Keratinocyte (primary cell): ENCODE data around the gene TRAPPC11. TPM values are rescaled to one million over a fixed set of nuclear protein-coding genes. Genes with fewer than 3 reads are reported as not detected.

Source experiments
- DNase-seq: peaks from one replicate; pipeline ENCODE4 v3.0.0-alpha.2; 2011; ENCODE audit warnings: low read depth, missing footprints, low spot score
- FAIRE-seq: peaks from 2 replicates; lab custom pipeline; 2011; peaks lifted over from hg19 to GRCh38; lab: Jason Lieb, UNC
- H2AFZ ChIP-seq: 2 replicates; pipeline ENCODE4 v1.6.0; 2012; ENCODE audit warnings: low read length, control low read depth, inconsistent platforms; ENCODE audit not compliant: control insufficient read depth
- H3K27ac ChIP-seq: 2 replicates; pipeline ENCODE4 v1.5.1; 2011; ENCODE audit warnings: low read length; ENCODE audit not compliant: control insufficient read depth, insufficient read depth
- H3K27me3 ChIP-seq: 3 replicates; pipeline ENCODE4 v1.6.0; 2011; ENCODE audit warnings: low read length; ENCODE audit not compliant: control insufficient read depth, insufficient read depth; ENCODE audit errors: extremely low read depth
- H3K36me3 ChIP-seq, 2 experiments: 2 replicates in 1 of 2; 3 replicates in 1 of 2; pipeline ENCODE4 v1.5.1; 2011; ENCODE audit warnings: low read length in 2 of 2, mild to moderate bottlenecking in 1 of 2; ENCODE audit not compliant: control insufficient read depth in 2 of 2, insufficient read depth in 2 of 2; ENCODE audit errors: extremely low read depth in 1 of 2
- H3K4me1 ChIP-seq: 3 replicates; pipeline ENCODE4 v1.5.1; 2011; ENCODE audit warnings: low read length; ENCODE audit not compliant: control insufficient read depth, insufficient read depth; ENCODE audit errors: extremely low read depth
- H3K4me2 ChIP-seq: 3 replicates; pipeline ENCODE4 v1.6.0; 2011; ENCODE audit warnings: low read depth, low read length; ENCODE audit not compliant: control insufficient read depth, insufficient read depth; ENCODE audit errors: extremely low read depth
- H3K4me3 ChIP-seq, 3 experiments: fragments of 200-600 bp in 1 of 3; sonication (generic) in 1 of 3; 2 replicates in 2 of 3; 3 replicates in 1 of 3; pipeline ENCODE4 v1.5.1; 2011 to 2016; ENCODE audit warnings: low read length in 3 of 3, mild to moderate bottlenecking in 3 of 3, control low read depth in 2 of 3, inconsistent platforms in 1 of 3, low read depth in 1 of 3, mixed read lengths in 1 of 3, mixed run types in 1 of 3, moderate library complexity in 1 of 3; ENCODE audit not compliant: control insufficient read depth in 2 of 3, insufficient read depth in 2 of 3; ENCODE audit errors: extremely low read depth in 1 of 3
- H3K79me2 ChIP-seq: 2 replicates; pipeline ENCODE4 v1.6.0; 2012; ENCODE audit warnings: low read length; ENCODE audit not compliant: control insufficient read depth, insufficient read depth
- H3K9ac ChIP-seq: 3 replicates; pipeline ENCODE4 v1.6.0; 2011; ENCODE audit warnings: low read length; ENCODE audit not compliant: control insufficient read depth, insufficient read depth; ENCODE audit errors: extremely low read depth
- H3K9me1 ChIP-seq: 3 replicates; pipeline ENCODE4 v1.6.0; 2011; ENCODE audit warnings: low read length; ENCODE audit not compliant: control insufficient read depth, insufficient read depth; ENCODE audit errors: extremely low read depth
- H3K9me3 ChIP-seq: 2 replicates; pipeline ENCODE4 v1.5.1; 2012; ENCODE audit warnings: low read depth, low read length; ENCODE audit not compliant: control insufficient read depth
- H4K20me1 ChIP-seq: 3 replicates; pipeline ENCODE4 v1.6.0; 2011; ENCODE audit warnings: low read length; ENCODE audit not compliant: control insufficient read depth, insufficient read depth; ENCODE audit errors: extremely low read depth
- CTCF ChIP-seq, 3 experiments: IDR thresholded peaks in 1 of 3; conservative IDR thresholded peaks in 1 of 3; optimal IDR thresholded peaks in 1 of 3; 2 replicates in 2 of 3; 3 replicates in 1 of 3; pipeline versions ENCODE3 to v1.5.1; 2011; ENCODE audit warnings: low read length in 3 of 3, mild to moderate bottlenecking in 3 of 3, moderate library complexity in 2 of 3, control low read depth in 1 of 3, inconsistent platforms in 1 of 3; ENCODE audit not compliant: insufficient read depth in 2 of 3; ENCODE audit errors: extremely low read depth in 1 of 3
- EZH2 ChIP-seq: IDR thresholded peaks from one replicate; pipeline ENCODE4 v1.6.1; 2012; ENCODE audit warnings: inconsistent platforms, mild to moderate bottlenecking, low read length, moderate library complexity
- dilution Hi-C: fragments of 300-500 bp; cut with MboI; formaldehyde crosslinking; loops from one replicate; pipeline ENCODE4 v1.7.0; 2020; ENCODE audit warnings: low sequenced_read_pairs; ENCODE audit not compliant: extremely low pct_ligation_motif_present
- polyA plus RNA-seq, 5 experiments: library from polyadenylated mRNA; depleted of rRNA in 3 of 5; stranded (reverse) in 3 of 5; stranded (forward) in 1 of 5; unstranded in 1 of 5; fragments of >200 nt; gene quantifications; 1 replicate in 1 of 5; 2 replicates in 3 of 5; 3 replicates in 1 of 5; pipeline versions ENCODE4 v1.2.1 to v1.2.3, GENCODE V29; 2011 to 2012; ENCODE audit warnings: missing spikeins in 2 of 5, low read depth in 1 of 5, low replicate concordance in 1 of 5

The TRAPPC11 gene
- polyA plus RNA-seq, 1 donor (not counting 4 experiments of a cell fraction or from before 2014, with no cell fraction given): 42.5 TPM

GRCh38 chr4:183728223-183729068, 69.4 kb downstream of the TRAPPC11 start:
- Histone ChIP-seq H3K9me3 (no peaks in the 10 kb centered on the region), H3K4me1 (peaks cover 13% of the 10 kb centered on the region), H3K36me3 (no peaks in the 10 kb centered on the region), H2AFZ (no peak overlapping the region), H3K4me2 (no peak overlapping the region), H3K79me2 (no peaks in the 10 kb centered on the region), H3K9ac (no peak overlapping the region), H3K27me3 (no peaks in the 10 kb centered on the region), H3K27ac (no peak overlapping the region), H3K4me3 (no peak overlapping the region), H3K9me1 (no peaks in the 10 kb centered on the region), H4K20me1 (no peaks in the 10 kb centered on the region)
- dilution Hi-C loops: no loop called here
- TF ChIP-seq CTCF (optimal IDR thresholded peaks at IDR 0.05 in 1 of 3, IDR thresholded peaks at IDR 0.05 in 1 of 3, conservative IDR thresholded peaks at IDR 0.05 in 1 of 3; ENCODE audit: extremely low read depth in 1 of 3, insufficient read depth in 2 of 3, low read length in 3 of 3) (no peak), EZH2 (no peak)
- DNase-seq (no peak), FAIRE-seq (no peak)

- H3K9me1 ChIP-seq: no peaks in the 10 kb centered on the region
- H3K27me3 ChIP-seq: no peaks in the 10 kb centered on the region
- no peak for TF ChIP-seq CTCF (optimal IDR thresholded peaks at IDR 0.05 in 1 of 3, IDR thresholded peaks at IDR 0.05 in 1 of 3, conservative IDR thresholded peaks at IDR 0.05 in 1 of 3; ENCODE audit: extremely low read depth in 1 of 3, insufficient read depth in 2 of 3, low read length in 3 of 3)
- TF ChIP-seq EZH2: no peak
- no peaks in the 10 kb centered on the region for H3K36me3 ChIP-seq
- no peak overlapping the region for H3K4me2 ChIP-seq
- no peaks in the 10 kb centered on the region for H3K79me2 ChIP-seq
- H4K20me1 ChIP-seq: no peaks in the 10 kb centered on the region
- DNase-seq: no peak
- H3K4me3 ChIP-seq: no peak overlapping the region
- dilution Hi-C loops: no loop called here
- no peak overlapping the region for H3K9ac ChIP-seq
- peak overlapping the region; percentile 77 for H3K27ac ChIP-seq
- no peaks in the 10 kb centered on the region for H3K9me3 ChIP-seq
- H2AFZ ChIP-seq: no peak overlapping the region
- FAIRE-seq: no peak
- H3K4me1 ChIP-seq: peaks cover 13% of the 10 kb centered on the region
These were observed 69.9 kb downstream of the TRAPPC11 start for GRCh38 chr4:183729069-183729406.
